Uterus (tissue), 2 donors: Measurements from ENCODE around the gene CSDE1.

Experiments
- POLR2A ChIP-seq, 2 donors: fragments of 450-650 bp; IDR thresholded peaks; one replicate each; pipeline ENCODE4 v1.6.1; 2016; ENCODE audit warnings: antibody characterized with exemption in 2 of 2, mild to moderate bottlenecking in 1 of 2, moderate library complexity in 1 of 2
- TF ChIP-seq, protein P1 (sequence below), 4 experiments: fragments of 200-600 bp in 2 of 4; fragments of 450-650 bp in 2 of 4; sonication (generic) in 2 of 4; IDR thresholded peaks; one replicate each; pipeline ENCODE4 v1.5.1; 2016 to 2019; ENCODE audit warnings: antibody characterized with exemption in 4 of 4, mild to moderate bottlenecking in 2 of 4, moderate library complexity in 1 of 4

DNA sequence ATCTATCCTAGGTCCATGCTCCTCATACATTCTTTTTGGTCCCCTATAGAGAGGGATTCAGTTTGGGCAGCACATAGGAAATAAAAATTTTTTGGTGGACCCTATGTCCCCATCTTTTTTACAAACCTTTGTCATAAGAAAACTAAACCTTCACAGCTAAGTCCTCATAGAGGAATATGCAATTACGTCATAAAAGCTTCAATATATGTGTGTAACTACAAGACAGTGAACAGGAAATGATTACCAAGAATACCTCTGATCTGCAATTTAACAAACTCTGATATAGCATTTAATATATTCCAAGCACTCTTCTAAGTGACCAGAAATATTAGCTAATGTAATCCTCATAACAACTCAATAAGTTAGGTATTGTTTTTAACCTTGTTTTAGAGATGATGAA lies 81.7 kb downstream of the CSDE1 start:
- TF ChIP-seq, protein P1, sequence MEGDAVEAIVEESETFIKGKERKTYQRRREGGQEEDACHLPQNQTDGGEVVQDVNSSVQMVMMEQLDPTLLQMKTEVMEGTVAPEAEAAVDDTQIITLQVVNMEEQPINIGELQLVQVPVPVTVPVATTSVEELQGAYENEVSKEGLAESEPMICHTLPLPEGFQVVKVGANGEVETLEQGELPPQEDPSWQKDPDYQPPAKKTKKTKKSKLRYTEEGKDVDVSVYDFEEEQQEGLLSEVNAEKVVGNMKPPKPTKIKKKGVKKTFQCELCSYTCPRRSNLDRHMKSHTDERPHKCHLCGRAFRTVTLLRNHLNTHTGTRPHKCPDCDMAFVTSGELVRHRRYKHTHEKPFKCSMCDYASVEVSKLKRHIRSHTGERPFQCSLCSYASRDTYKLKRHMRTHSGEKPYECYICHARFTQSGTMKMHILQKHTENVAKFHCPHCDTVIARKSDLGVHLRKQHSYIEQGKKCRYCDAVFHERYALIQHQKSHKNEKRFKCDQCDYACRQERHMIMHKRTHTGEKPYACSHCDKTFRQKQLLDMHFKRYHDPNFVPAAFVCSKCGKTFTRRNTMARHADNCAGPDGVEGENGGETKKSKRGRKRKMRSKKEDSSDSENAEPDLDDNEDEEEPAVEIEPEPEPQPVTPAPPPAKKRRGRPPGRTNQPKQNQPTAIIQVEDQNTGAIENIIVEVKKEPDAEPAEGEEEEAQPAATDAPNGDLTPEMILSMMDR (IDR thresholded peaks at IDR 0.05) = no peak
- no peak for TF ChIP-seq POLR2A (IDR thresholded peaks at IDR 0.05)
